Measurements from ENCODE around the gene KLK3. TPM values are rescaled to one million over a fixed set of nuclear protein-coding genes. Genes with fewer than 3 reads are reported as not detected.

Gene KLK3
- total RNA-seq, 1 experiment from 2014 or later: not detected

DNA sequence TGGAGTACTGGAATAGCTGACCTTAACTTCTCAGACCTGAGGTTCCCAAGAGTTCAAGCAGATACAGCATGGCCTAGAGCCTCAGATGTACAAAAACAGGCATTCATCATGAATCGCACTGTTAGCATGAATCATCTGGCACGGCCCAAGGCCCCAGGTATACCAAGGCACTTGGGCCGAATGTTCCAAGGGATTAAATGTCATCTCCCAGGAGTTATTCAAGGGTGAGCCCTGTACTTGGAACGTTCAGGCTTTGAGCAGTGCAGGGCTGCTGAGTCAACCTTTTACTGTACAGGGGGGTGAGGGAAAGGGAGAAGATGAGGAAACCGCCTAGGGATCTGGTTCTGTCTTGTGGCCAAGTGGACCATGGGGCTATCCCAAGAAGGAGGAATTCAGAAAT is 6.3 kb downstream of the KLK3 start:
- Histone ChIP-seq H3K4me2 (ENCODE audit: low read depth, low read length, poor library complexity, severe bottlenecking) (no peak overlapping the region), H3K9me3 (ENCODE audit: low read length) (no peaks in the 10 kb centered on the region), H3K4me3 (ENCODE audit: low read length) (no peak overlapping the region), H3K36me3 (ENCODE audit: insufficient read depth, low read length) (no peaks in the 10 kb centered on the region), H3K27ac (ENCODE audit: low read length) (no peak overlapping the region), H3K9me2 (replicated peaks; ENCODE audit: insufficient read depth, low read length) (no peaks in the 10 kb centered on the region), H3K9ac (ENCODE audit: low read length) (no peak overlapping the region), H3K27me3 (ENCODE audit: low read length) (no peaks in the 10 kb centered on the region), H4K20me1 (ENCODE audit: insufficient read depth, low read depth, low read length) (no peaks in the 10 kb centered on the region), H3K79me2 (ENCODE audit: low read length) (no peaks in the 10 kb centered on the region), H3K4me1 (ENCODE audit: low read length) (no peaks in the 10 kb centered on the region), H2AFZ (ENCODE audit: low read length) (no peak overlapping the region)
- DNase-seq: no peak

DNA sequence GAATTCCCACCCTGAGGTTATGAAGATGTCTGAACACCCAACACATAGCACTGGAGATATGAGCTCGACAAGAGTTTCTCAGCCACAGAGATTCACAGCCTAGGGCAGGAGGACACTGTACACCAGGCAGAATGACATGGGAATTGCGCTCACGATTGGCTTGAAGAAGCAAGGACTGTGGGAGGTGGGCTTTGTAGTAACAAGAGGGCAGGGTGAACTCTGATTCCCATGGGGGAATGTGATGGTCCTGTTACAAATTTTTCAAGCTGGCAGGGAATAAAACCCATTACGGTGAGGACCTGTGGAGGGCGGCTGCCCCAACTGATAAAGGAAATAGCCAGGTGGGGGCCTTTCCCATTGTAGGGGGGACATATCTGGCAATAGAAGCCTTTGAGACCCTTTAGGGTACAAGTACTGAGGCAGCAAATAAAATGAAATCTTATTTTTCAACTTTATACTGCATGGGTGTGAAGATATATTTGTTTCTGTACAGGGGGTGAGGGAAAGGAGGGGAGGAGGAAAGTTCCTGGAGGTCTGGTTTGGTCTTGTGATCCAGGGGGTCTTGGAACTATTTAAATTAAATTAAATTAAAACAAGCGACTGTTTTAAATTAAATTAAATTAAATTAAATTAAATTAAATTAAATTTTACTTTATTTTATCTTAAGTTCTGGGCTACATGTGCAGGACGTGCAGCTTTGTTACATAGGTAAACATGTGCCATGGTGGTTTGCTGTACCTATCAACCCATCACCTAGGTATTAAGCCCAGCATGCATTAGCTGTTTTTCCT is 7.0 kb downstream of the KLK3 start:
- Histone ChIP-seq H3K4me1 (ENCODE audit: low read length) (no peaks in the 10 kb centered on the region), H3K27me3 (ENCODE audit: low read length) (no peaks in the 10 kb centered on the region), H3K36me3 (ENCODE audit: insufficient read depth, low read length) (no peaks in the 10 kb centered on the region), H4K20me1 (ENCODE audit: insufficient read depth, low read depth, low read length) (no peaks in the 10 kb centered on the region), H3K9me3 (ENCODE audit: low read length) (no peaks in the 10 kb centered on the region), H3K79me2 (ENCODE audit: low read length) (no peaks in the 10 kb centered on the region), H2AFZ (ENCODE audit: low read length) (no peak overlapping the region), H3K4me2 (ENCODE audit: low read depth, low read length, poor library complexity, severe bottlenecking) (no peak overlapping the region), H3K4me3 (ENCODE audit: low read length) (no peak overlapping the region), H3K27ac (ENCODE audit: low read length) (no peak overlapping the region), H3K9me2 (replicated peaks; ENCODE audit: insufficient read depth, low read length) (no peaks in the 10 kb centered on the region), H3K9ac (ENCODE audit: low read length) (no peak overlapping the region)
- DNase-seq: no peak

DNA sequence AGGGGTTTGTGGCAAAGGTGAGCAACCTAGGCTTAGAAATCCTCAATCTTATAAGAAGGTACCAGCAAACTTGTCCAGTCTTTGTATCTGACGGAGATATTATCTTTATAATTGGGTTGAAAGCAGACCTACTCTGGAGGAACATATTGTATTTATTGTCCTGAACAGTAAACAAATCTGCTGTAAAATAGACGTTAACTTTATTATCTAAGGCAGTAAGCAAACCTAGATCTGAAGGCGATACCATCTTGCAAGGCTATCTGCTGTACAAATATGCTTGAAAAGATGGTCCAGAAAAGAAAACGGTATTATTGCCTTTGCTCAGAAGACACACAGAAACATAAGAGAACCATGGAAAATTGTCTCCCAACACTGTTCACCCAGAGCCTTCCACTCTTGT is 14.8 kb downstream of the KLK3 start:
- H4K20me1 ChIP-seq (ENCODE audit: insufficient read depth, low read depth, low read length): no peaks in the 10 kb centered on the region
- H3K9ac ChIP-seq (ENCODE audit: low read length): no peak overlapping the region
- H3K9me3 ChIP-seq (ENCODE audit: low read length): no peaks in the 10 kb centered on the region
- H3K4me1 ChIP-seq (ENCODE audit: low read length): no peaks in the 10 kb centered on the region
- no peak overlapping the region for H3K4me2 ChIP-seq (ENCODE audit: low read depth, low read length, poor library complexity, severe bottlenecking)
- H3K27me3 ChIP-seq (ENCODE audit: low read length): no peaks in the 10 kb centered on the region
- H3K4me3 ChIP-seq (ENCODE audit: low read length): no peak overlapping the region
- H2AFZ ChIP-seq (ENCODE audit: low read length): no peak overlapping the region
- no peaks in the 10 kb centered on the region for H3K79me2 ChIP-seq (ENCODE audit: low read length)
- DNase-seq: no peak
- H3K27ac ChIP-seq (ENCODE audit: low read length): no peak overlapping the region
- H3K36me3 ChIP-seq (ENCODE audit: insufficient read depth, low read length): no peaks in the 10 kb centered on the region
- H3K9me2 ChIP-seq (replicated peaks; ENCODE audit: insufficient read depth, low read length): no peaks in the 10 kb centered on the region

DNA sequence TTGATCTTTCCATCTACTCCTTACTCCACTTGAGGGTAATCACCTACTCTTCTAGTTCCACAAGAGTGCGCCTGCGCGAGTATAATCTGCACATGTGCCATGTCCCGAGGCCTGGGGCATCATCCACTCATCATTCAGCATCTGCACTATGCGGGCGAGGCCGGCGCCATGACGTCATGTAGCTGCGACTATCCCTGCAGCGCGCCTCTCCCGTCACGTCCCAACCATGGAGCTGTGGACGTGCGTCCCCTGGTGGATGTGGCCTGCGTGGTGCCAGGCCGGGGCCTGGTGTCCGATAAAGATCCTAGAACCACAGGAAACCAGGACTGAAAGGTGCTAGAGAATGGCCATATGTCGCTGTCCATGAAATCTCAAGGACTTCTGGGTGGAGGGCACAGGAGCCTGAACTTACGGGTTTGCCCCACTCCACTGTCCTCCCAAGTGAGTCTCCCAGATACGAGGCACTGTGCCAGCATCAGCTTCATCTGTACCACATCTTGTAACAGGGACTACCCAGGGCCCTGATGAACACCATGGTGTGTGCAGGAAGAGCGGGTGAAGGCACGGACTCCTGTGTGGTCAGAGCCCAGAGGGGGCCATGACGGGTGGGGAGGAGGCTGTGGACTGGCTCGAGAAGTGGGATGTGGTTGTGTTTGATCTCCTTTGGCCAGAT is 15.8 kb downstream of the KLK3 start:
- Histone ChIP-seq H4K20me1 (ENCODE audit: insufficient read depth, low read depth, low read length) (no peaks in the 10 kb centered on the region), H3K9me3 (ENCODE audit: low read length) (no peaks in the 10 kb centered on the region), H3K79me2 (ENCODE audit: low read length) (no peaks in the 10 kb centered on the region), H3K9me2 (replicated peaks; ENCODE audit: insufficient read depth, low read length) (no peaks in the 10 kb centered on the region), H3K4me2 (ENCODE audit: low read depth, low read length, poor library complexity, severe bottlenecking) (no peak overlapping the region), H3K9ac (ENCODE audit: low read length) (no peak overlapping the region), H3K4me3 (ENCODE audit: low read length) (no peak overlapping the region), H3K36me3 (ENCODE audit: insufficient read depth, low read length) (no peaks in the 10 kb centered on the region), H3K4me1 (ENCODE audit: low read length) (no peaks in the 10 kb centered on the region), H3K27me3 (ENCODE audit: low read length) (no peaks in the 10 kb centered on the region), H2AFZ (ENCODE audit: low read length) (no peak overlapping the region), H3K27ac (ENCODE audit: low read length) (no peak overlapping the region)
- DNase-seq: no peak

DNA sequence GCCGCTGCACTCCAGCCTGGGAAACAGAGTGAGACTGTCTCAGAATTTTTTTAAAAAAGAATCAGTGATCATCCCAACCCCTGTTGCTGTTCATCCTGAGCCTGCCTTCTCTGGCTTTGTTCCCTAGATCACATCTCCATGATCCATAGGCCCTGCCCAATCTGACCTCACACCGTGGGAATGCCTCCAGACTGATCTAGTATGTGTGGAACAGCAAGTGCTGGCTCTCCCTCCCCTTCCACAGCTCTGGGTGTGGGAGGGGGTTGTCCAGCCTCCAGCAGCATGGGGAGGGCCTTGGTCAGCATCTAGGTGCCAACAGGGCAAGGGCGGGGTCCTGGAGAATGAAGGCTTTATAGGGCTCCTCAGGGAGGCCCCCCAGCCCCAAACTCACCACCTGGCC is 18.3 kb downstream of the KLK3 start, which contains the start of gene KLK2:
Gene KLK2 (plus strand): TSS at position 384 of the 400 bp plus-strand sequence. CDS start 35 bp downstream, outside the sequence.
- DNase-seq: no peak
- Histone ChIP-seq H3K27ac (ENCODE audit: low read length) (no peak within 1 kb of the TSS), H4K20me1 (ENCODE audit: insufficient read depth, low read depth, low read length) (no peaks in the 10 kb centered on the region), H3K79me2 (ENCODE audit: low read length) (no peaks in the 10 kb centered on the region), H3K4me2 (ENCODE audit: low read depth, low read length, poor library complexity, severe bottlenecking) (no peak within 1 kb of the TSS), H2AFZ (ENCODE audit: low read length) (no peak within 1 kb of the TSS), H3K4me3 (ENCODE audit: low read length) (no peak within 1 kb of the TSS), H3K9me3 (ENCODE audit: low read length) (no peaks in the 10 kb centered on the region), H3K9ac (ENCODE audit: low read length) (no peak within 1 kb of the TSS), H3K9me2 (replicated peaks; ENCODE audit: insufficient read depth, low read length) (no peaks in the 10 kb centered on the region), H3K36me3 (ENCODE audit: insufficient read depth, low read length) (no peaks in the 10 kb centered on the region), H3K4me1 (ENCODE audit: low read length) (no peaks in the 10 kb centered on the region), H3K27me3 (ENCODE audit: low read length) (no peaks in the 10 kb centered on the region)

DNA sequence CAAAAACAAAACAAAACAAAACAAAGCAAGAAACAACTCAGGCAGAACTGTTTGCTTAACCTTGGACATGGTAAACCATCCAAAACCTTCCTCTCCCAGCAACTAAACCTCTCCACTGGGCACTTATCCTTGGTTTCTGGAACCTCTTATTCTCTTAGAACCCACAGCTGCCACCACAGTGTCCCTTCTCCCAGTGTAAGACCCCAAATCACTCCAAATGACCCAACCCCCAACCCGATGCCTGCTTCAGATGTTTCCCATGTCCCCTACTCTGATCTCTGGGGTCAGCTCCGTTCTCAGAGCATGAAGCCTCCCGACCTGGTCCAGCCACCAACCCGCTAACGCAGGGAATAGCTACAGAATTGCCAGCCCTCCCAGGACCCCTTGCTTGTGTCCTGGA is 19.5 kb downstream of the KLK3 start:
- Histone ChIP-seq H3K4me1 (ENCODE audit: low read length) (no peaks in the 10 kb centered on the region), H3K27ac (ENCODE audit: low read length) (no peak overlapping the region), H3K4me2 (ENCODE audit: low read depth, low read length, poor library complexity, severe bottlenecking) (no peak overlapping the region), H3K9me2 (replicated peaks; ENCODE audit: insufficient read depth, low read length) (no peaks in the 10 kb centered on the region), H3K4me3 (ENCODE audit: low read length) (no peak overlapping the region), H3K9ac (ENCODE audit: low read length) (no peak overlapping the region), H4K20me1 (ENCODE audit: insufficient read depth, low read depth, low read length) (no peaks in the 10 kb centered on the region), H3K27me3 (ENCODE audit: low read length) (no peaks in the 10 kb centered on the region), H3K79me2 (ENCODE audit: low read length) (no peaks in the 10 kb centered on the region), H3K9me3 (ENCODE audit: low read length) (no peaks in the 10 kb centered on the region), H2AFZ (ENCODE audit: low read length) (no peak overlapping the region), H3K36me3 (ENCODE audit: insufficient read depth, low read length) (no peaks in the 10 kb centered on the region)
- no peak for DNase-seq

DNA sequence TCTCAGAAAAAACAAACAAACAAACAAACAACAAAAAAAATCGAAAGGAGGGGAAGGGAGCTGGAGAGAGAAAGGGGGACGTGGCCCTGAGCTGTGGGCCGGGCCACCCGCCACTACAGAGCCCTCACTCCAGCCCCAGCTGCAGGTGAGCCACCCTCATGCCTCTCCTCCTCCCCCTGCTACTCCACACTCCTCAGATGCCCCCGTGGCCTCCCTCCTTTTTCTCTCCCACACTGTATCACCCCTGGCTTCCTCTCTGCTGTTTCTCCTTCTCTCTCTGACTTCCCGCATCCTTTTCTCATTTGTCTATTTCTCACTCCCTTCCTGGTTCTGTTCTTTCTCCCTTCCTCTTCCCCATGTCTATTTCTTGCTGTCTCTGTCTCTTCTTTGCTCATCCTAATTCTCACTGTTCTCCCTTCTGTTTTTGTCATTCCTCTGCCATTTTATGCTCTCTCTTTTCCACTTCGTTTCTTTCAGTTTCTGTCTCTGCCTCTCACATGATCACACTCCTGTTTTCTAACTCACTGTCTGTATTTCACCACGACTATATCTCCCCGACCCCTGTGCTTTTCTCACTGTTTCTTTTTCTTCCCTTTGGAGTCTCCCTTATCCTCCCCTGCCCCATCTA is 21.2 kb downstream of the KLK3 start:
- Histone ChIP-seq H3K36me3 (ENCODE audit: insufficient read depth, low read length) (no peaks in the 10 kb centered on the region), H3K9me3 (ENCODE audit: low read length) (no peaks in the 10 kb centered on the region), H3K4me3 (ENCODE audit: low read length) (no peak overlapping the region), H3K4me2 (ENCODE audit: low read depth, low read length, poor library complexity, severe bottlenecking) (no peak overlapping the region), H3K27me3 (ENCODE audit: low read length) (no peaks in the 10 kb centered on the region), H3K4me1 (ENCODE audit: low read length) (no peaks in the 10 kb centered on the region), H3K9ac (ENCODE audit: low read length) (no peak overlapping the region), H4K20me1 (ENCODE audit: insufficient read depth, low read depth, low read length) (no peaks in the 10 kb centered on the region), H3K79me2 (ENCODE audit: low read length) (no peaks in the 10 kb centered on the region), H3K27ac (ENCODE audit: low read length) (no peak overlapping the region), H2AFZ (ENCODE audit: low read length) (no peak overlapping the region), H3K9me2 (replicated peaks; ENCODE audit: insufficient read depth, low read length) (no peaks in the 10 kb centered on the region)
- no peak for DNase-seq

DNA sequence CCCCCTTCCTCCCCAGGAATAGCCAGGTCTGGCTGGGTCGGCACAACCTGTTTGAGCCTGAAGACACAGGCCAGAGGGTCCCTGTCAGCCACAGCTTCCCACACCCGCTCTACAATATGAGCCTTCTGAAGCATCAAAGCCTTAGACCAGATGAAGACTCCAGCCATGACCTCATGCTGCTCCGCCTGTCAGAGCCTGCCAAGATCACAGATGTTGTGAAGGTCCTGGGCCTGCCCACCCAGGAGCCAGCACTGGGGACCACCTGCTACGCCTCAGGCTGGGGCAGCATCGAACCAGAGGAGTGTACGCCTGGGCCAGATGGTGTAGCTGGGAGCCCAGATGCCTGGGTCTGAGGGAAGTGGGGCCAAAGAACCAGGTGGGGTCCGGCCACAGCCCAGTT is 21.7 kb downstream of the KLK3 start:
- H3K36me3 ChIP-seq (ENCODE audit: insufficient read depth, low read length): no peaks in the 10 kb centered on the region
- no peak overlapping the region for H3K4me2 ChIP-seq (ENCODE audit: low read depth, low read length, poor library complexity, severe bottlenecking)
- H3K9ac ChIP-seq (ENCODE audit: low read length): no peak overlapping the region
- no peak for DNase-seq
- no peaks in the 10 kb centered on the region for H4K20me1 ChIP-seq (ENCODE audit: insufficient read depth, low read depth, low read length)
- no peaks in the 10 kb centered on the region for H3K4me1 ChIP-seq (ENCODE audit: low read length)
- H3K9me3 ChIP-seq (ENCODE audit: low read length): no peaks in the 10 kb centered on the region
- H3K79me2 ChIP-seq (ENCODE audit: low read length): no peaks in the 10 kb centered on the region
- no peak overlapping the region for H3K27ac ChIP-seq (ENCODE audit: low read length)
- no peak overlapping the region for H2AFZ ChIP-seq (ENCODE audit: low read length)
- no peaks in the 10 kb centered on the region for H3K9me2 ChIP-seq (replicated peaks; ENCODE audit: insufficient read depth, low read length)
- no peak overlapping the region for H3K4me3 ChIP-seq (ENCODE audit: low read length)
- no peaks in the 10 kb centered on the region for H3K27me3 ChIP-seq (ENCODE audit: low read length)
